A549 (cell line): ENCODE measurements around the gene UVRAG.

Source experiments
- CHD4 ChIP-seq: fragments of 200-600 bp; sonication (generic); IDR thresholded peaks from 2 replicates; pipeline ENCODE4 v1.6.1; 2016; ENCODE audit warnings: antibody characterized with exemption, mild to moderate bottlenecking, borderline replicate concordance
- CTCF ChIP-seq: fragments of >200 bp; sonication (Bioruptor Twin); formaldehyde crosslinking; IDR thresholded peaks from 3 replicates; pipeline ENCODE4 v1.5.1; 2016
- EP300 ChIP-seq, 2 experiments: fragments of >200 bp; sonication (Bioruptor Twin); formaldehyde crosslinking; IDR thresholded peaks; 2 replicates in 1 of 2; 3 replicates in 1 of 2; pipeline ENCODE4 v1.6.1; 2016 to 2017
- HDAC2 ChIP-seq: fragments of 200-600 bp; sonication (generic); IDR thresholded peaks from 2 replicates; pipeline ENCODE4 v1.6.1; 2016
- MAX ChIP-seq: IDR thresholded peaks from 2 replicates; pipeline ENCODE4 v1.6.1; 2012
- POLR2A ChIP-seq: IDR thresholded peaks from 2 replicates; pipeline ENCODE4 v1.6.1; 2012; ENCODE audit warnings: mild to moderate bottlenecking, low read length
- RCOR1 ChIP-seq: fragments of 150-350 bp; IDR thresholded peaks from 2 replicates; pipeline ENCODE4 v1.6.1; 2014; ENCODE audit warnings: antibody characterized with exemption, low read length, low read depth
- RNF2 ChIP-seq: fragments of 200-600 bp; sonication (generic); IDR thresholded peaks from 2 replicates; pipeline ENCODE4 v1.6.1; 2016; ENCODE audit warnings: low read depth, mild to moderate bottlenecking, antibody characterized with exemption, moderate library complexity, borderline replicate concordance
- SMC3 ChIP-seq: fragments of >200 bp; sonication (Bioruptor Twin); formaldehyde crosslinking; IDR thresholded peaks from 3 replicates; pipeline ENCODE4 v1.6.1; 2018; ENCODE audit warnings: inconsistent platforms
- TFCP2L1 ChIP-seq: fragments of 250-450 bp; sonication (Bioruptor Pico); IDR thresholded peaks from 2 replicates; pipeline ENCODE4 v1.5.0; 2021; ENCODE audit warnings: mild to moderate bottlenecking
- USF2 ChIP-seq: fragments of 450-650 bp; IDR thresholded peaks from 2 replicates; pipeline ENCODE4 v1.6.1; 2014; ENCODE audit warnings: antibody characterized with exemption
- TF ChIP-seq, protein P1 (sequence below): fragments of 200-600 bp; sonication (generic); IDR thresholded peaks from 2 replicates; pipeline ENCODE4 v1.6.1; 2016; ENCODE audit warnings: antibody characterized with exemption, mild to moderate bottlenecking, moderate library complexity

DNA sequence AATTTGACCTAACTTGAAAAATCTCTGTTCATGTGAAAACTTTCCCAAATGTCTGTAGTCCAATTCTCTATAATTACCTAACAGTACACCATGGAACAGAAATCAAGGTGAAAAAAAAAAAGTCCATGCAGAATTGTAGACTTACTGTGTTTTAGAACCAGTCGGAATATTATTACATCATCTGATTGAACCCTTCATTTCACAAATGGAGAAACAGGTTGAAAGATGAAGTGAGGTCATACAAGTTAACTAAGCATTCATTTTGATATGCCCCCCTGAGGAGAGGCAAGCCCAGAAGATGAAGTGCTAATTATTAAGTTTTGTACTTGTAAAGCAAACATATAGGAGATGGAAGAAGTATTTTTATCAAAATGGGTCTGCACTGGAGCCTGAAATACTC is 211.9 kb downstream of the UVRAG start:
- TF ChIP-seq CHD4 = no peak
- TF ChIP-seq RNF2 = no peak
- TF ChIP-seq SMC3 = no peak
- no peak for TF ChIP-seq POLR2A
- TF ChIP-seq HDAC2 = no peak
- TF ChIP-seq, protein P1, sequence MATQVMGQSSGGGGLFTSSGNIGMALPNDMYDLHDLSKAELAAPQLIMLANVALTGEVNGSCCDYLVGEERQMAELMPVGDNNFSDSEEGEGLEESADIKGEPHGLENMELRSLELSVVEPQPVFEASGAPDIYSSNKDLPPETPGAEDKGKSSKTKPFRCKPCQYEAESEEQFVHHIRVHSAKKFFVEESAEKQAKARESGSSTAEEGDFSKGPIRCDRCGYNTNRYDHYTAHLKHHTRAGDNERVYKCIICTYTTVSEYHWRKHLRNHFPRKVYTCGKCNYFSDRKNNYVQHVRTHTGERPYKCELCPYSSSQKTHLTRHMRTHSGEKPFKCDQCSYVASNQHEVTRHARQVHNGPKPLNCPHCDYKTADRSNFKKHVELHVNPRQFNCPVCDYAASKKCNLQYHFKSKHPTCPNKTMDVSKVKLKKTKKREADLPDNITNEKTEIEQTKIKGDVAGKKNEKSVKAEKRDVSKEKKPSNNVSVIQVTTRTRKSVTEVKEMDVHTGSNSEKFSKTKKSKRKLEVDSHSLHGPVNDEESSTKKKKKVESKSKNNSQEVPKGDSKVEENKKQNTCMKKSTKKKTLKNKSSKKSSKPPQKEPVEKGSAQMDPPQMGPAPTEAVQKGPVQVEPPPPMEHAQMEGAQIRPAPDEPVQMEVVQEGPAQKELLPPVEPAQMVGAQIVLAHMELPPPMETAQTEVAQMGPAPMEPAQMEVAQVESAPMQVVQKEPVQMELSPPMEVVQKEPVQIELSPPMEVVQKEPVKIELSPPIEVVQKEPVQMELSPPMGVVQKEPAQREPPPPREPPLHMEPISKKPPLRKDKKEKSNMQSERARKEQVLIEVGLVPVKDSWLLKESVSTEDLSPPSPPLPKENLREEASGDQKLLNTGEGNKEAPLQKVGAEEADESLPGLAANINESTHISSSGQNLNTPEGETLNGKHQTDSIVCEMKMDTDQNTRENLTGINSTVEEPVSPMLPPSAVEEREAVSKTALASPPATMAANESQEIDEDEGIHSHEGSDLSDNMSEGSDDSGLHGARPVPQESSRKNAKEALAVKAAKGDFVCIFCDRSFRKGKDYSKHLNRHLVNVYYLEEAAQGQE = no peak
- TF ChIP-seq EP300 (IDR thresholded peaks at IDR 0.05) = no peak
- no peak for TF ChIP-seq MAX
- no peak for TF ChIP-seq RCOR1
- TF ChIP-seq CTCF = no peak
- TF ChIP-seq TFCP2L1 (CRISPR knock-in tag) = no peak
- no peak for TF ChIP-seq USF2
